ENCODE measurements around the gene RMND1.
"Not testable (repeated sequence)": the region's sequence is repeated elsewhere in the genome, so short reads cannot be mapped to it uniquely, and the experiment has no call there.

RMND1 gene

GRCh38 chr6:151451950-151452749, at the start of gene RMND1:
TSS of gene RMND1 (minus strand) at chr6:151452126. CDS start at chr6:151445811, 6,315 bp downstream.
- DNase-seq (ENCODE audit: low read depth), result peak; percentile 99

- DNase-seq (ENCODE audit: low read depth), result no peak
Observed at GRCh38 chr6:151499551-151499950, 47.6 kb upstream of the RMND1 start.

- no peak for DNase-seq (ENCODE audit: low read depth)
Observed at GRCh38 chr6:151498327-151498726, 46.4 kb upstream of the RMND1 start.

- no peak for DNase-seq (ENCODE audit: low read depth)
Observed at GRCh38 chr6:151497905-151498304, 46.0 kb upstream of the RMND1 start.

- no peak for DNase-seq (ENCODE audit: low read depth)
Observed at GRCh38 chr6:151495380-151495779, 43.5 kb upstream of the RMND1 start.

GRCh38 chr6:151494936-151495320, 43.0 kb upstream of the RMND1 start:
- DNase-seq (ENCODE audit: low read depth), result no peak

GRCh38 chr6:151494235-151494935, 42.5 kb upstream of the RMND1 start:
- no peak for DNase-seq (ENCODE audit: low read depth)

- DNase-seq (ENCODE audit: low read depth), result no peak
Observed at GRCh38 chr6:151493804-151494234, 41.9 kb upstream of the RMND1 start, which contains the start of gene CCDC170. TSS of gene CCDC170 (plus strand) at chr6:151494017. CDS start at chr6:151494129, 112 bp downstream.

GRCh38 chr6:151493161-151493803, 41.4 kb upstream of the RMND1 start:
- no peak for DNase-seq (ENCODE audit: low read depth)

GRCh38 chr6:151490996-151491395, 39.1 kb upstream of the RMND1 start:
- DNase-seq (ENCODE audit: low read depth), result no peak

- DNase-seq (ENCODE audit: low read depth), result no peak
Observed at GRCh38 chr6:151488226-151488625, 36.3 kb upstream of the RMND1 start.

- no peak for DNase-seq (ENCODE audit: low read depth)
Observed at GRCh38 chr6:151483994-151484393, 32.1 kb upstream of the RMND1 start.

GRCh38 chr6:151482290-151482689, 30.4 kb upstream of the RMND1 start:
- DNase-seq (ENCODE audit: low read depth), result no peak

GRCh38 chr6:151481786-151482185, 29.9 kb upstream of the RMND1 start:
- DNase-seq (ENCODE audit: low read depth), result no peak

GRCh38 chr6:151478670-151479069, 26.7 kb upstream of the RMND1 start:
- DNase-seq (ENCODE audit: low read depth), result no peak

- no peak for DNase-seq (ENCODE audit: low read depth)
Observed at GRCh38 chr6:151477726-151478125, 25.8 kb upstream of the RMND1 start.

GRCh38 chr6:151475653-151476523, 24.0 kb upstream of the RMND1 start:
- DNase-seq (ENCODE audit: low read depth), result no peak

GRCh38 chr6:151464702-151465101, 12.8 kb upstream of the RMND1 start:
- DNase-seq (ENCODE audit: low read depth), result no peak

GRCh38 chr6:151461673-151462072, 9.7 kb upstream of the RMND1 start:
- no peak for DNase-seq (ENCODE audit: low read depth)

- not testable (repeated sequence) for DNase-seq (ENCODE audit: low read depth)
Observed at GRCh38 chr6:151455751-151456398, 3.9 kb upstream of the RMND1 start.

GRCh38 chr6:151452750-151453427, 963 bp upstream of the RMND1 start:
- DNase-seq (ENCODE audit: low read depth), result no peak
